Stimulated activated CD4-positive, alpha-beta T cell treated with anti-CD3 and anti-CD28 coated beads, Interleukin-15, amount 100 ng/mL, for 48 hours (primary cell): ENCODE results near the gene SLC29A1.
"Not testable (repeated sequence)": the region's sequence is repeated elsewhere in the genome, so short reads cannot be mapped to it uniquely, and the experiment has no call there.

ENCODE experiments used
- DNase-seq, 2 donors: peaks; one replicate each; pipeline ENCODE4 v3.0.0-alpha.2; 2020; ENCODE audit warnings: low read depth in 2 of 2

Gene SLC29A1

GRCh38 chr6:44222486-44223318 is 693 bp upstream of the SLC29A1 start:
- DNase-seq = no peak

GRCh38 chr6:44224029-44224964 is 902 bp downstream of the SLC29A1 start:
- no peak for DNase-seq

DNA sequence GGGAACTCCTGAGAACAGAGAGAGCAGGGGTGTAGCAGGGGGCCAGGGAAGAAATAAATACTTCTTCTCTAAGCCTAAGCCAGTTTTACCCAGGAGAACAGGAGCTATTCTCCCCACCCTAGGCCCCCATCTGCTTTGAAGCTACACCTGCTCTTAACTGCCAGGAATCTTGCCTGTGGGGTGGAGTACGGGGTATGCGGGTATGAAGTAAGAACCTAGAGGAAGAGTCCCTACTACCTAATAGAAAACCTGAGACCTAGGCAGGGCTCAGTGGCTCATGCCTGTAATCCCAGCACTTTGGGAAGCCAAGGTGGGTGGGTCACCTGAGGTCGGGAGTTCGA is 1.5 kb downstream of the SLC29A1 start:
- no peak for DNase-seq

GRCh38 chr6:44225579-44226325 is 2.4 kb downstream of the SLC29A1 start:
- no peak for DNase-seq

DNA sequence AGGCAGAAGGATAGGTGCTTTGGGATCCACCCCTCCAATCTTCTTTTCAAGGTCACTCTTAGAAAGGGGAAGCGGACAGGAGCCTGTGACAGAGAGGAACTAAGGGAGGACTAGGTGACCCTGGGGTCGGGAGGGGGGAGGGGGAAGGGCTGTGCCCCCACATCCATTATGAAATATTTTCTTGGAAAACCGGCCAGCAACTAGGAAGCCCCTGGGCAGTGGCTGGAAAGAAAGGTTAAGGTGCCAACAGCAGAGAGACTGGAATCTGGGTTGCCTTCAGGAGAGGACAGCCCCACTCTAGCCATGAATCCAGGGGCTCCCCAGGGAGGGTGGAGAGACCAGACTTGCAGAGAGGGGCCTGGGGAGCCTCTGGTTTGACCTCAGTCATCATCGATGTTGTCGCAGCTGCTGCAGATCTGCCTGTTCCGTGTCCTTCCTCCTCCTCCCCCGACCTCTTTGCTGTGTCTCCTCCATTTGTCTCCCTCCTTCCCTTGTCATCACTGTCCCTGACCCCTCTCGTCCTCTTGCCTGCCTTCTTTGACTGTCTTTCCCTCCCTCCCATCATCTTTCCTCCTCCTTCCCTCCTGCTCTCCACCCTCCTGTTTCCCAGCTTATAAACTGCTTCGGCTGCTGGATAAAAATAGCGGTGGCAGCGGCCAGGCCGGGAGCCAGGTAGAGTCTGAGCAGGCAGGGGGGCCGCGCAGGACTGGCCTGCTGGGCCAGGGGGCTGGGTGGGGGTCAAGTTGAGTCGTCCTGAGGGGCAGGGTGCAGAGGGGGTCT is 3.2 kb downstream of the SLC29A1 start:
- DNase-seq = no peak

GRCh38 chr6:44227148-44227793 is 3.9 kb downstream of the SLC29A1 start:
- no peak for DNase-seq

GRCh38 chr6:44228031-44228430 is 4.6 kb downstream of the SLC29A1 start:
- DNase-seq = no peak

DNA sequence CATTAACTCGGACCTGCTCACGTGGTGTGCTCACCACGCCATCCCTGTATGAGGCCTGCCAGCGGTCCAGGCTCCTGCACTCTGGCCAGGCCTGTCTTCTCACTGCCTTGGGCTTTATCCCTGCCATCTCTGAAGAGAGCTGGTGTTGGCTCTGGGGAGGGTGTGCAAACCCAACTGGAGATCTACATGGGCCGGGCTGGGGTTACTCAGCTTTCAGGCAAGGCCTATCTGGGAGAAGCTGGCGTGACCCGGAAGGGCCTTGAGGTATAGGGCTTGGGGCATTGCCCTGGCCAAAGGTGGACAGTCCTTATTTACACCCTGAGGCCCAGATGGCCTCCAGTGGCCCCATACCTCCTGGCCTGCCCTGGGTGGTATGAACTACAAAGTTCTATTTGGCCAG is 5.0 kb downstream of the SLC29A1 start:
- no peak for DNase-seq

GRCh38 chr6:44228836-44229235 is 5.4 kb downstream of the SLC29A1 start:
- DNase-seq = no peak

GRCh38 chr6:44229376-44230033 is 6.1 kb downstream of the SLC29A1 start:
- no peak for DNase-seq

GRCh38 chr6:44230034-44230675 is 6.8 kb downstream of the SLC29A1 start:
- DNase-seq = no peak

- DNase-seq = not testable (repeated sequence)
These were observed 8.0 kb downstream of the SLC29A1 start for GRCh38 chr6:44231426-44231825.

DNA sequence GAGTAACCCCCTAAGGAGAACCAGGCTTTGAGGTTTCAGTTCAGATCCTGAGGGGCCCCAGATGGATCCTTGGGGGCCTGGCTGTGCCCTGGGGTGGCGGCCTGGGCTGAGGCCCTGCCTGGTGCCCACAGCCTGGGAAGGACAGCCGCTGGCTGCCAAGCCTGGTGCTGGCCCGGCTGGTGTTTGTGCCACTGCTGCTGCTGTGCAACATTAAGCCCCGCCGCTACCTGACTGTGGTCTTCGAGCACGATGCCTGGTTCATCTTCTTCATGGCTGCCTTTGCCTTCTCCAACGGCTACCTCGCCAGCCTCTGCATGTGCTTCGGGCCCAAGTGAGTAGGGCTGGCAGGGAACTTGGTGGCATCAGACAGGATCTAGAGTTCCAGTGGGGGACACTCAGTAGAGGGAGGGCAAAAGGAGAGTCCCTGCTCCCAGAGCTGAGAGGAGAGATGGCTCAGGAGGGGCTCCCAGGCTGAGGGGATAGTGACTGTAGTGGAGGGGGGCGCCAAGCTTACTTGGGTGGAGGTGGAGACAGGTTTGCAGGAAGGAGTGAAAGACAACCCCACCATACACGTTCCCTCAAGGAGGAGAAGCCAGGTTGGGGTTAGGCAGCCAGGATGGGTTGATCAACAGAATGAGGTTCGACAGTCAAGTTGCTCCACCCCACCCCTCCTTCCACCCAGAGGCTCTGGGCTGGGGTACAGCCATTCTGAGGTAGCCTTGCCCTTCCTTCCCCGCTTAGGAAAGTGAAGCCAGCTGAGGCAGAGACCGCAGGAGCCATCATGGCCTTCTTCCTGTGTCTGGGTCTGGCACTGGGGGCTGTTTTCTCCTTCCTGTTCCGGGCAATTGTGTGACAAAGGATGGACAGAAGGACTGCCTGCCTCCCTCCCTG is 9.5 kb downstream of the SLC29A1 start:
- no peak for DNase-seq

DNA sequence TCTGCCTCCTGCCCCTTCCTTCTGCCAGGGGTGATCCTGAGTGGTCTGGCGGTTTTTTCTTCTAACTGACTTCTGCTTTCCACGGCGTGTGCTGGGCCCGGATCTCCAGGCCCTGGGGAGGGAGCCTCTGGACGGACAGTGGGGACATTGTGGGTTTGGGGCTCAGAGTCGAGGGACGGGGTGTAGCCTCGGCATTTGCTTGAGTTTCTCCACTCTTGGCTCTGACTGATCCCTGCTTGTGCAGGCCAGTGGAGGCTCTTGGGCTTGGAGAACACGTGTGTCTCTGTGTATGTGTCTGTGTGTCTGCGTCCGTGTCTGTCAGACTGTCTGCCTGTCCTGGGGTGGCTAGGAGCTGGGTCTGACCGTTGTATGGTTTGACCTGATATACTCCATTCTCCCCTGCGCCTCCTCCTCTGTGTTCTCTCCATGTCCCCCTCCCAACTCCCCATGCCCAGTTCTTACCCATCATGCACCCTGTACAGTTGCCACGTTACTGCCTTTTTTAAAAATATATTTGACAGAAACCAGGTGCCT is 10.2 kb downstream of the SLC29A1 start:
- DNase-seq = no peak

- no peak for DNase-seq
These were observed 11.0 kb downstream of the SLC29A1 start for GRCh38 chr6:44234101-44235025.

DNA sequence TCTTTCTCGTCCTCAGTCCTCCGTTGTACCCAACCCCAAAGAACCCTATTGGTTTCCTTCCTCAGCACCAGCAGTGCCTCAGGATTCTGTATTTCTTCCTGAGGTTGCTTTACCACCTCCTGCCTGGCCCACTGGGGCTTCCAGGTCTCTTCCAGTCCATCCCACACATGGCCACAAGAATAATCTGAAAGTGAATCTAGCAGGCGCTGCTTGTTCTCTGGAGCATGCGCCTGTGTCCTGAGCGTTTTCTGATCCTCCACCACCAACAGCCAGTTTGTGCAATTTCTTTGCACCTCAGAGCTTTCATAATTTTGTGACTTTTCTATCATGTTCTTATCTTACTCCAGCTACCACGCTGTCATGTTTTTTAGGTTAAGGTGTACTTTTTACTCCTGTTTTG is 11.9 kb downstream of the SLC29A1 start:
- DNase-seq = no peak

GRCh38 chr6:44235891-44236516 is 12.6 kb downstream of the SLC29A1 start:
- DNase-seq = no peak
